Fibroblast of skin of left quadriceps (primary cell): ENCODE measurements around the gene WASF2.
"Not testable (repeated sequence)": the region's sequence is repeated elsewhere in the genome, so short reads cannot be mapped to it uniquely, and the experiment has no call there.

Source experiments
- DNase-seq, 2 experiments: peaks; one replicate each; pipeline ENCODE4 v3.0.0-alpha.2; 2013; ENCODE audit warnings: low read depth in 2 of 2

Gene WASF2

DNA sequence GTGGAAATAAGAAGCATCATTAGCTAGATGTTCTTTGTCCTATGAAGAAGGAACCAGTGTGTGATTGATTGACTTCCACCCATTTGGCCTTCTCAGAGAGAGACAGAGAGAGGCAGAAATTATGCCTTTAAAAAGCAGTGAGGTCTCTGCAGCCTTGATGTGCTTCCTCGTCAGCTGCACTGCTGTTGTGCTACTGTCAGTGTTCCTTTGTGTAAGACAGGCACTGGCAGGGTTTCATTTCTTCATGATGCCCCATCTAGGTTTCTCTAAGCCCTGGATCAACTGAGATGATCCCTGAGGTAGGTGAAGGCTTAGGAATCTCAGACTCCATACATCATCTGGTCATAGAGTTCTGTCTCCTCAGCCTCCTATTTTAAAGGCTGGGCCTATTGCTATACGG lies 62.6 kb downstream of the WASF2 start:
- DNase-seq, result no peak

DNA sequence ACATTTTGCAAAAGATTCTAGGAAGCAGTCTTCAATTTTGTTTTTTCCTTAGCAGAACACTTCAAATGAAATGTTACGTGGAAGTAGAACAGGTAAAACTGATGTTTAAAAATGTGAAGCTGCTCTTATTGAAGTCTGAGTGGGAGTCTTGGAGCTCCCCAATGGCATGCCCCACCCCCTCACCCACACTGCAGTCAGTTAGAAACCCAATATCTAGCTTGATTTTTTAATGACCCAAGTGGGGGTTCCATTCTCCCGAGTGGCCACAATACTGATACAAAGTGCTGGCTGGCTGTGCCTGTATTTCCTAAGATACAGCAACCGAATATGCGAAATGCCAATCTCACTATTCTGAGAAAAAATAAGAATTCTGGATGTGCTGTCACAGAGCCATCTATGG lies 66.3 kb downstream of the WASF2 start:
- DNase-seq, result no peak

DNA sequence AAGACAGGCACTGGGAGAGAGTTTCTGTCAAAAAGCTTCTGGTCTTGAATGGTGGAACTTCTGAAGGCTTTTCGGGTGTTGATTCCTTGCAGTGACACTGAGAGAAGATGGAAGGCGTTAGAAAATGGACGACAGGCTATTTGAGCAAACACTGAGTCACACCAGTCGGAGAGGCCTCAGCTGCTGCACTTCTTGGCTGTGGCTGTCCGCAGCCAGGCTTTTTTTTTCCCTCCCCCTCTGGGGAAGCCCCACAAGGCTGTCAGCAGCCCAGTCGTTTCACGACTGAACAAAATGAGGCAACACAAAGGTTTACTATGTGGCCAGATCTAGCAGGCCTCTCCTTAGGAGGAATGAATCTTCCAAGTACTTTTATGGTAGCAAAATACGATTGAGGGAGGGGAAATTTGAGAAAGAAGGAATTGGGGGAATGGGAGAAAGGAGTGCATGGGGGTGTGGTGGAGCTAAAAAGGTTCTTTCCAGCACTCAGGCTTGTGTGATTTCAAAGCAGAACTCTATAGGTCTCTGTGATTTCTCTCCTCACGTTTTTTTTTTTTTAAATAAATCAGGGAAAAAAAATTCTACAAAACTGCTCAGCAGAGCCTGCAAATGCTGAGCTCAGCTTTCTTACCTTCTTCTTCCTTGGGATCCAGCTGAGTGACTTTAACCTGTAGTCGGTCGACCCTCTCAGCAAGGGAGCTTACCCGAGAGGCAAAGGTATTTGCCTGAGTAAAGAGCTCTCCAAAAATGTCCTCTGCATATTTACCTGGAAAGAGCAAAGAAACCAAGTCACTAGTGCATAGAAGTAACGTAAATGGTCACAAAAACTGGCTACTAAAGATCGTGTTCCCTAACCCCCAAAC lies 71.4 kb downstream of the WASF2 start:
- DNase-seq, result peak; percentile 85 to 88

- no peak for DNase-seq
These were observed 72.3 kb downstream of the WASF2 start for GRCh38 chr1:27417713-27418112.

- no peak for DNase-seq
These were observed 73.4 kb downstream of the WASF2 start for GRCh38 chr1:27416387-27417111.

DNA sequence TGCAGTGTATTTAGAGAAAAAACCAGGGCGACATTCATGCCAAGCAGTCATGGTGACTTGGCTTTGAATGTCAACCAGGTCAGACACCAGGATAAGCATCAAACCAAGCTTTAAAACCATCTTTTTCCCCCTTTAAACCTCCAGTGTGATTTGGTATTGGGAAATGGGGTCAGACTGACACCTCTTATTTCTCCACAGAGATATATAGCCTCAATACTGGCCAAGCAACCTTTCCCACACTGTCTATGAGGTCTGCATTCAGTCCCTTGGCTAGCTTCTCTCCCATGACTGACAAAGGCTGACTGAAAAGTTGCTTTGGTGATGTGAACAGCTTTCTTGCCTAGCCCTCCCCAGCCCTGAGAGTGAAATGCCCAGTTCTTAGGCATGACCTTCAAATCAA lies 75.9 kb downstream of the WASF2 start:
- DNase-seq, result no peak

DNA sequence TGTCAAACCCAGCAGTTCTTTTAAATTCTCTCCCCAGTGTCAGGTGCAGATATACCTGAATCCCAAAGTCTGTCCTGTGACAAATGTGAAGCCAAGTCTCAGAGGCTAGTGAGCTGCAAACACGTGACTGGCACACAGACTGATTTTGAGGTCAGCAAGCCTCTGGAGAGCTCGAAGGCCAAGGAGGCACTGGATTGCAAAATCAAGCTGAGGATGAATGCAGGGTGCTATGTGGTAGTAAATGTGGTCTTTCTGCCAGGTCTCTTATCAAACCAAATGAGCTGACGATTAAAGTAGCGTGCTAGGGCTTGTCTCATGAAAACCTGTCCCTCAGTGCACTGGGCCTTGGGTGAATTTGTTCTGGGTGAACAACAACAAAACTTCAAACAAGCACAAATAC lies 77.0 kb downstream of the WASF2 start:
- DNase-seq, result no peak

- no peak for DNase-seq
These were observed 77.5 kb downstream of the WASF2 start for GRCh38 chr1:27412502-27412901.

- no peak for DNase-seq
These were observed 79.3 kb downstream of the WASF2 start for GRCh38 chr1:27410709-27411108.

DNA sequence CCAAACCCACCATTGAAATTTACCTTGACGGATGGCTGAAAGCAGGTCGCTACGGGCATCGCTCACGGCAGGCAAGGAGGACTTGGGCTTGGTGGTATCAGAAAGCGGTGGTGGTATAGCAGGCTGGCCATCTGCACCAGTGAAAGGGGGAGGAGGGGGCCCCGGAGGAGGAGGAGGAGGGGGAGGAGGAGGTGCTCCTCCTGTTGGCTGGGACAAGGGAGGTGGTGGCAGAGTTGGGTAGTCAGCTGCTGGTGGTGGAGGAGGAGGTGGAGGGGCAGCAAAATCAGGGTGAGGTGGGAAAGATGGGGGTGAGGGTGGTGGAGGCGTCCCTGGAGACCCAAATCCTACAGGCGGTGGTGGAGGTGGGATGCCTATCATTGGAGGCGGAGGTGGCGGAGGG lies 80.3 kb downstream of the WASF2 start:
- DNase-seq, result no peak

DNA sequence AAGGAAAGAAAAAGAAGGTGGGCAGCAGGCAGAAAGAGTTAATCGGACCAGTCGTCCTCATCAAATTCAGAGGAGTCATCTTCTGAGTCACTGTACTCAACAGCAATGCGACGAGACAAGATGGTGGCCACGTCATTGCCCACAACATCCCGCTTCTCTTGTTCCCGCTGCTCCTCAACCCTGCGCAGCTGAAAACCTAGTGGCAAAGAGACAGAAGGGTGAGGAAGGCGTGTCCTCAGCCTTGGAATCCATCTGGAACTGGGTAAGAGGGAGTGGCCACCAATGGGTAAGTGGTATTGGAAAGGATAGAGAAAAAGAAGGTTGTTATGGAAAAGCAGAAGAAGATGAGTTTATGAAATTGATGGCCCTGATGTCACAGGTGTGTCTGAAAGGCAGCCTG lies 81.8 kb downstream of the WASF2 start:
- DNase-seq, result no peak

DNA sequence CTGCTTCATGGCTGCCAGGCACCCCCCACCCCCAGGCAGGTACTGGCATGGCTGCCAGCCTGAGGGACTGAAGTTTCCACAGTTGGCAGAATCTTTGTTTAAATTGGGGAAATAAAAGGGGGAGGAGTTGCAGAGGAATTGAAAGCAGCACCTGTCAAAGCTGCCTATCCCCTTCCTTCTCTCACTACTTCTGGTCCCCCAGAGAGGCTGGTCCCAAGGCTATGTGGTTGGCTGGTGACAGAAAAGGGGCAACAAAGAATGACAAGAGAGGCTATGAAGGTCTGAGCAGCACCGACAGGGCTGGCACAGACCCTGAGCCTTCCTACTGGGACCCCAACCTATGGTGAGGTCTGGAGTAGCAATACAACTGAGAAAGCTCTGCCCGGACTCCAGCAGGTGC lies 83.2 kb downstream of the WASF2 start:
- not testable (repeated sequence) for DNase-seq

DNA sequence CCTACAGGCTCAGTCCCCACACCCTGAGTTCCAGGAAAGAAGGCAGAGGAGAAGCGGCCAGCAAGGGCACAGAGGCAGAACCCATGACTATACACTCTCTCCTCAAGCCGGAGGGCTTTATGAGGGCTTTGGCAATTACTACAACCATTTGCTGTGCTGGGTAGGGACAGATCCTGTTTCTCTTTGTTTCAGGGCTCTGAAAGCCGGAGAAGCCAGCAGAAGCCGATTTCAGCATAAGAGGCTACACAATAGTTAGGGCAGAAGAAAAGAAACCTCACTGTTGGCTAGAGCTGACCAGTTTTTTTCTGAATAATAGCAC lies 83.6 kb downstream of the WASF2 start:
- DNase-seq, result no peak

- not testable (repeated sequence) for DNase-seq
These were observed 84.2 kb downstream of the WASF2 start for GRCh38 chr1:27405598-27406361.

- DNase-seq, result peak; percentile 63 to 64
These were observed 84.9 kb downstream of the WASF2 start for GRCh38 chr1:27405074-27405473.

DNA sequence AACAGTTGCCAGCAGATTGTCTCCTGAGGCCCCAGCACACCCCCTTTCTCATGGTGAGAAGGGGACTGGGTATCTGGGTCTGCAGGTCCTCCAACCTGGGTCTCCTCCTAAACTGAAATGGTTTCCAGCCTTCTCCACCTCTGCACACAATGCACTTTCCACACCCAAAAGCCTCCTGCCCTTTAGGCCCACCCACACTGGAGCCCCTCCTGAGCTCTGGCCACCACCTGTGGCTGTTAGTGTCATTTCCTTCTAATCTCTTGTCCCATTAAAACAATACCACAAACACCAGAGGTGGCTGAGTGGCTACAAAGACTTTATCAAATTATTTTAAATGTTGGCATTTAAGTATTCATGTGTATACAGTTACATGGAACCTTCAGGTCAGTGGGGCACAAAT lies 86.0 kb downstream of the WASF2 start:
- DNase-seq, result no peak

GRCh38 chr1:27403065-27403726 lies 86.8 kb downstream of the WASF2 start:
- DNase-seq, result no peak

- DNase-seq, result no peak
These were observed 87.6 kb downstream of the WASF2 start for GRCh38 chr1:27402349-27402754.

DNA sequence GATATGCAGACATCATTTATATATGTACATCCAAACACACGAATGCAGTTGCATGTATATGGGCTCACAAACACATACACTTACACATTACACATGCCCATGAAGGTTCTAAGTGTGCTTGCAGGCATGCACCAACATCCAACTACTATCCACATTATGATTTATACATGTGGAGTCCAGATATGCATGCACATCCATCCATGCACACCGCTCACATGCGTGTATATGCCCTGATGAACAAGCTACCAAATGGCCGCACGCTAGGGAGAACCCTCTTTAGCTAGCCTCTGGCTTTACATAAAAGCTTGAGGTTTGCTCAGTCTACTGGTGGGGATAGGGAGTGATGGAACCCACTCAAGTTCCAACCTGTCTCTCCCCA lies 89.0 kb downstream of the WASF2 start:
- no peak for DNase-seq

DNA sequence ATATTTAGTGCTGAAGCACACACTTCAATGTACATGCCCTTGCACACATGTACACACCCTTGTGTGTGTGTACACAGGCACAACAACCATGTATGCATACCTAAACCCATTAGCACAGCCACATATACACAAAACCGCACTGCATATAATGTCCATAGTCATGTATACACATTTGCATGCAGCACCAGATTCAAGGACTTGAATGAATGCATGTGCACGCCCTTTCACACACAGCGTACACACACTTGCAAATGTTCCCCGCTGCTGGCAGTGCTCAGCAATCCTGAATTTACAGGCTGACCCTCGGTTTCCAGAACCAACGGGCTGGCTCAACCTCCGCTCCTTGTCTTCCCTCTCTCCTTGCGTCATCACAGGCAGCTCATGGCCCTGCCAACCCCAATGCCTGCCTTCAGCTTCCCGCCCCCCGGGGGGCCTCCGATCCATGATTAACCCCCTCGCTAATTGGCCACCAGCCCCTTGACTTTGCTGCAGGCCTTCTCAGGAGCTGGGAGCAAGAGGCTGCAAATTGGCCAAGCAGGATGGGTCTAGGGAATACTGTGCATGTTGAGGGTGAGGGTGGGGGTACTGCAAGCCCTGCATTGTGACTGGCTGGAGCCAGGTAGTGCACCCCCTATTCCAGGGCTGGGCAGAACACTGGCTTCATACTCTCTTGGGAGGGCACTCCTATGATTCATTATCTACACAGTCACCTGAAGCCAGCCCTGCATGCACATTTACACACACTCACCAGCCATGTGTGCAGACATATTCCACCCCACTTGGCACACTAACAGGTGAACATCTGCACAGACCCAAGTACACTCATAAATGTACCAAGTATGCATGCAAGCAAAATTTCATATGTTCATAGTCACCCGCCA lies 89.6 kb downstream of the WASF2 start:
- no peak for DNase-seq
